Parathyroid adenoma (tissue), 2 donors: ENCODE data around the gene TBXT.
"Not testable (repeated sequence)": the region's sequence is repeated elsewhere in the genome, so short reads cannot be mapped to it uniquely, and the experiment has no call there.

Source experiments
- H2AFZ ChIP-seq: fragments of 300-600 bp; sonication (generic); one replicate; pipeline ENCODE4 v1.7.0; 2017; ENCODE audit warnings: antibody characterized with exemption, mild to moderate bottlenecking
- H3K27ac ChIP-seq: fragments of 300-600 bp; sonication (generic); one replicate; pipeline ENCODE4 v1.7.0; 2017
- H3K27me3 ChIP-seq: fragments of 300-600 bp; sonication (generic); one replicate; pipeline ENCODE4 v1.7.0; 2017; ENCODE audit warnings: low read length; ENCODE audit not compliant: control insufficient read depth, insufficient read depth
- H3K36me3 ChIP-seq: fragments of 300-600 bp; sonication (generic); one replicate; pipeline ENCODE4 v1.7.0; 2017; ENCODE audit warnings: low read length; ENCODE audit not compliant: control insufficient read depth, insufficient read depth
- H3K4me1 ChIP-seq: fragments of 300-600 bp; sonication (generic); one replicate; pipeline ENCODE4 v1.7.0; 2017; ENCODE audit warnings: control low read depth
- H3K4me2 ChIP-seq: fragments of 300-600 bp; sonication (generic); one replicate; pipeline ENCODE4 v1.7.0; 2017; ENCODE audit warnings: low read length
- H3K4me3 ChIP-seq: fragments of 300-600 bp; sonication (generic); one replicate; pipeline ENCODE4 v1.7.0; 2017; ENCODE audit warnings: low read depth, low read length
- H3K79me2 ChIP-seq: fragments of 300-600 bp; sonication (generic); one replicate; pipeline ENCODE4 v1.7.0; 2017; ENCODE audit warnings: control low read depth
- H3K9ac ChIP-seq: fragments of 300-600 bp; sonication (generic); one replicate; pipeline ENCODE4 v1.7.0; 2017; ENCODE audit warnings: mild to moderate bottlenecking
- H3K9me3 ChIP-seq: fragments of 300-600 bp; sonication (generic); one replicate; pipeline ENCODE4 v1.7.0; 2017; ENCODE audit warnings: low read length; ENCODE audit not compliant: control insufficient read depth
- TF ChIP-seq, protein P1 (sequence below): fragments of 300-600 bp; sonication (generic); IDR thresholded peaks from one replicate; pipeline ENCODE4 v1.7.0; 2017; ENCODE audit warnings: antibody characterized with exemption, mild to moderate bottlenecking
- donor health status: primary hyperparathyroidism.

The TBXT gene

DNA sequence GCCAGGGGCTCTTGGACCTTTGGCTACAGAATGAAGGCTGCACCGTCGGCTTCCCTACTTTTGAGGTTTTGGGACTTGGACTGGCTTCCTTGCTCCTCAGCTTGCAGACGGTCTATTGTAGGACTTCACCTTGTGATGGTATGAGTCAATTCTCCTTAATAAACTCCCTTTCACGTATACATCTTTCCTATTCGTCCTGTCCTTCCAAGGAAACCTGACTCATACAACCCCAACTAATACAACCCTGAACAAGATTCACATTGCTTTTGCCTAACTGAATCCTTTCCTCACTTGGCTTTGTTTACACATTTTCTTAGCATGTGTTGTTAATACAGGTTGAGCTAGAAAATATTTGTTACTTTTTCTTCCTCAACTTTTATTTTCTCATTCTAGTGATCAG, 21.9 kb downstream of the TBXT start:
- no peaks in the 10 kb centered on the region for H3K79me2 ChIP-seq
- H2AFZ ChIP-seq: no peak overlapping the region
- no peak overlapping the region for H3K4me2 ChIP-seq
- no peak overlapping the region for H3K4me3 ChIP-seq
- no peaks in the 10 kb centered on the region for H3K4me1 ChIP-seq
- H3K27ac ChIP-seq: no peak overlapping the region
- TF ChIP-seq, protein P1, sequence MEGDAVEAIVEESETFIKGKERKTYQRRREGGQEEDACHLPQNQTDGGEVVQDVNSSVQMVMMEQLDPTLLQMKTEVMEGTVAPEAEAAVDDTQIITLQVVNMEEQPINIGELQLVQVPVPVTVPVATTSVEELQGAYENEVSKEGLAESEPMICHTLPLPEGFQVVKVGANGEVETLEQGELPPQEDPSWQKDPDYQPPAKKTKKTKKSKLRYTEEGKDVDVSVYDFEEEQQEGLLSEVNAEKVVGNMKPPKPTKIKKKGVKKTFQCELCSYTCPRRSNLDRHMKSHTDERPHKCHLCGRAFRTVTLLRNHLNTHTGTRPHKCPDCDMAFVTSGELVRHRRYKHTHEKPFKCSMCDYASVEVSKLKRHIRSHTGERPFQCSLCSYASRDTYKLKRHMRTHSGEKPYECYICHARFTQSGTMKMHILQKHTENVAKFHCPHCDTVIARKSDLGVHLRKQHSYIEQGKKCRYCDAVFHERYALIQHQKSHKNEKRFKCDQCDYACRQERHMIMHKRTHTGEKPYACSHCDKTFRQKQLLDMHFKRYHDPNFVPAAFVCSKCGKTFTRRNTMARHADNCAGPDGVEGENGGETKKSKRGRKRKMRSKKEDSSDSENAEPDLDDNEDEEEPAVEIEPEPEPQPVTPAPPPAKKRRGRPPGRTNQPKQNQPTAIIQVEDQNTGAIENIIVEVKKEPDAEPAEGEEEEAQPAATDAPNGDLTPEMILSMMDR: no peak
- H3K27me3 ChIP-seq: no peaks in the 10 kb centered on the region
- H3K9me3 ChIP-seq: no peaks in the 10 kb centered on the region
- H3K36me3 ChIP-seq: no peaks in the 10 kb centered on the region
- no peak overlapping the region for H3K9ac ChIP-seq

DNA sequence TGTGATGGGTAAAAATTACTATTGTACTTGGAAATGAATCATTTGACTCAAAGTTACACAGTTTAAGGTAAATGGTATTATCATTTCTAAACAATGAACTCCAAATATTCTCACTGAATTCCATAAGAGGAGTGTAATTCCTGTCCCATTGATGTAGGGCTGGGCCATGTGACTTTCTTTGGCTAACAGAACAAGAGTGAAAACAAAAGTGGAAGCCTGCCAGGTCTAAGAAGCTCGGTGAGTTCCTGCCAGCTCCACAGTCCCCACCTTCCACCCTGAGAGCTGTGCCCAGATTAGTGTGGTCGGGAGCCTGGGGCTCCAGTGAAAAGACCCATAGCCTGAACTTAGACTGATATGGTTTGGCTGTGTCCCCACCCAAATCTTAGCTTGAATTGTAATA, 24.6 kb downstream of the TBXT start:
- Histone ChIP-seq H3K9me3 (no peaks in the 10 kb centered on the region), H3K4me3 (no peak overlapping the region), H2AFZ (no peak overlapping the region), H3K27ac (no peak overlapping the region), H3K4me1 (no peaks in the 10 kb centered on the region), H3K36me3 (no peaks in the 10 kb centered on the region), H3K27me3 (no peaks in the 10 kb centered on the region), H3K9ac (no peak overlapping the region), H3K4me2 (no peak overlapping the region), H3K79me2 (no peaks in the 10 kb centered on the region)
- TF ChIP-seq, protein P1: no peak

DNA sequence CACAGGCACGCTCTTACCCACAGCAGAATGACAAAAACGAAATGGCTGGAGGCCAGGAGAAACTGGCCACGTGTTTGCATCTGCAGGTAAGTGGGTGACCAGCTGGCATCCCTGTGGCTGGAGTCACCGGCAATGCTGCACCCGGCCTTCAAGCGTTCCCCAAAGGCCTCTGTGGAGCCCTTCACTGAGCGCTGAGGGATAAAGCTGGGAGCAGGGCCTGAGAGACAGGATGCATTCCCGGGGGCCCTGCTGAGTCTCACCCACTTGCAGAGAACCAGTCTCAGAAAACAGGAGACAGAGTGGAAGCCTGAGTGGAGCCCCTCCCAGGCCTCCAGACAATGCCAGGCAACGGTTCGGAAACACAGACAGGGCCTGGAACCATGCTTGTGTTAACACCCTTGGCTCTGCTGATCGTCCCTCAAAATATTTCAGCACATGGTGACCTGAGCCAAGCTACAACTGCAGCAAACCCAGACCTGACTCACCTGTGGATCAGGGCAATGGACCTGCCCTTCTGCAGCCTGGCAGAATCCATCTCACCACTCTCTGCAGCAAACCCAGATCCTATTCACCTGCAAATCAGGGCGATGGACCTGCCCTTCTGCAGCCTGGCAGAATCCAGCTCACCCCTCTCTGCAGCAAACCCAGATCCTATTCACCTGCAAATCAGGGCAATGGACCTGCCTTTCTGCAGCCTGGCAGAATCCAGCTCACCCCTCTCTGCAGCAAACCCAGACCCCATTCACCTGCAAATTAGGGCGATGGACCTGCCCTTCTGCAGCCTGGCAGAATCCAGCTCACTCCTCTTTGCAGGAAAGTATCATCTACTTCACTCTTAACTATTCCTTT, 39.8 kb downstream of the TBXT start:
- Histone ChIP-seq H3K27ac (no peak overlapping the region), H3K79me2 (no peaks in the 10 kb centered on the region), H3K9me3 (no peaks in the 10 kb centered on the region), H3K4me3 (no peak overlapping the region), H3K9ac (no peak overlapping the region), H3K36me3 (no peaks in the 10 kb centered on the region), H3K4me1 (no peaks in the 10 kb centered on the region), H3K4me2 (no peak overlapping the region), H3K27me3 (no peaks in the 10 kb centered on the region), H2AFZ (no peak overlapping the region)
- TF ChIP-seq, protein P1: no peak

DNA sequence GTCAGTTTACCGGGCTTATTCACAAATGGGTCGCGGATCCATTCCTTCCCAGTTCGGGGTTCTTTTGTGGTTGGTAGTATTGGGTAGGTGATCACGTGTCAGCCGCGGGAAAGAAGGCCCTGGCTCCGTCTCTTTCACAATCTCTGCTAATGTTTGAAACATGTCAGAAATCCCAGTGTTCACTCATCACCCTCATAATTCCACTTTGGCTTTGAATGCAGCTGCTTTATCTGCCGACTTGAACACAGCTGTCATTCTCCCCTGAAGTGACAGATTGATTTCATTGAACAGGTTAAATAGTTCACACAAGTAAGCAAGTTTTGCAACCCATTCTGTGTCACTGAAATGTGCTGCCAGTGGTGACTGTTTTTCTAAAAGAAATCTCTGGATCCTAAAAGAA, 44.5 kb downstream of the TBXT start:
- H3K27me3 ChIP-seq: not testable (repeated sequence)

DNA sequence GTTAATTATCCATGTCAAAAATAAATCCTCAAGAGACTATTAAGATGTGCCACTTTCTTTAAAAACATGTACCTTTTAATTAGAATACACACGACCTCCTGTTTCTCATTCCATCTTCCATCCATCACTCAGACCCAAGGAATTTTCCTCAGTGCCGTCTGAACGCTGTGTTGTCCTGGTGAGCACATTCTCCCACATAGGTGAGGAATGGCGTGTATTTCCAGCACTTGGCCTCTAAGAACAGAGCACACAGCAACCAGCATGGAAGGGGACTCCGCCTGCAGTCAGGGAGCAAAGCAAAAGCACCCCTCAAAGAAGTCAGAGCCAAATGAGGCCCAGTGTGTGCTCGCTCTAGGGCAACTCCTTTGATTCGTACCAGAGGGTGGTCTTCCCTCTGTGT, 45.9 kb downstream of the TBXT start:
- Histone ChIP-seq H3K4me3 (no peak overlapping the region), H3K4me1 (no peaks in the 10 kb centered on the region), H3K9me3 (no peaks in the 10 kb centered on the region), H3K4me2 (no peak overlapping the region), H3K79me2 (no peaks in the 10 kb centered on the region), H3K27ac (no peak overlapping the region), H3K36me3 (no peaks in the 10 kb centered on the region), H3K9ac (no peak overlapping the region), H2AFZ (no peak overlapping the region), H3K27me3 (no peaks in the 10 kb centered on the region)
- TF ChIP-seq, protein P1: no peak

More for the DNA sequence above, 44.5 kb downstream of the TBXT start:
- H3K9ac ChIP-seq, H2AFZ ChIP-seq, H3K4me3 ChIP-seq, H3K9me3 ChIP-seq, H3K4me2 ChIP-seq, H3K4me1 ChIP-seq, H3K36me3 ChIP-seq, H3K79me2 ChIP-seq, H3K27ac ChIP-seq: not testable (repeated sequence)
